ENCODE results near the gene CABLES1. TPM values are rescaled to one million over a fixed set of nuclear protein-coding genes. Genes with fewer than 3 reads are reported as not detected.
A peak's percentile ranks its signal among the peaks of the same experiment; 100 is the strongest.

CABLES1 gene
- total RNA-seq, 4 donors from 2014 or later = 28.1 to 43.8 (median 37.6) TPM

- DNase-seq = no peak
- H3K4me3 ChIP-seq (replicated peaks in 1 of 3) = no peak overlapping the region
- peaks cover 20 to 33% of the 10 kb centered on the region in 2 donors for H3K4me1 ChIP-seq
- no peaks in the 10 kb centered on the region for H3K27me3 ChIP-seq
- H3K27ac ChIP-seq = peak overlapping the region in 1 of 3 donors; percentile 23
- TF ChIP-seq POLR2A (IDR thresholded peaks at IDR 0.05) = no peak
- TF ChIP-seq CTCF (IDR thresholded peaks at IDR 0.05) = no peak
- H3K36me3 ChIP-seq = peaks cover 0 to 12% of the 10 kb centered on the region in 2 donors
- intact Hi-C loops (cut with DNase I) = no loop called here
- H3K9me3 ChIP-seq = no peaks in the 10 kb centered on the region
- WGBS, 2 donors = 73 to 78% methylated on average over 14 of the region's 14 CpGs
Observed at GRCh38 chr18:23194155-23194996, 59.1 kb downstream of the CABLES1 start.

GRCh38 chr18:23194997-23195957 is 60.0 kb downstream of the CABLES1 start:
- 90% methylated on average over 9 of the region's 9 CpGs for WGBS, 2 donors

GRCh38 chr18:23196119-23197007 is 61.1 kb downstream of the CABLES1 start:
- H3K4me1 ChIP-seq = peaks cover 8 to 34% of the 10 kb centered on the region in 2 donors
- H3K36me3 ChIP-seq = peaks cover 0 to 12% of the 10 kb centered on the region in 2 donors
- intact Hi-C loops (cut with DNase I) = no loop called here
- no peak overlapping the region for H3K4me3 ChIP-seq (replicated peaks in 1 of 3)
- H3K9me3 ChIP-seq = no peaks in the 10 kb centered on the region
- no peak for DNase-seq
- no peaks in the 10 kb centered on the region for H3K27me3 ChIP-seq
- H3K27ac ChIP-seq = no peak overlapping the region
- TF ChIP-seq POLR2A (IDR thresholded peaks at IDR 0.05) (no peak), CTCF (IDR thresholded peaks at IDR 0.05) (no peak)
- WGBS, 2 donors = 83 to 88% methylated on average over 20 to 22 of the region's 22 CpGs

More at GRCh38 chr18:23194997-23195957, 60.0 kb downstream of the CABLES1 start:
- Histone ChIP-seq H3K4me3 (replicated peaks in 1 of 3) (no peak overlapping the region), H3K27ac (no peak overlapping the region), H3K9me3 (no peaks in the 10 kb centered on the region), H3K27me3 (no peaks in the 10 kb centered on the region), H3K36me3 (peaks cover 0 to 12% of the 10 kb centered on the region in 2 donors), H3K4me1 (peaks cover 11 to 26% of the 10 kb centered on the region in 2 donors)
- TF ChIP-seq POLR2A (IDR thresholded peaks at IDR 0.05) (no peak), CTCF (IDR thresholded peaks at IDR 0.05) (no peak)
- no peak for DNase-seq
- intact Hi-C loops (cut with DNase I) = no loop called here

GRCh38 chr18:23198217-23198845 is 63.0 kb downstream of the CABLES1 start:
- Histone ChIP-seq H3K4me3 (replicated peaks in 1 of 3) (no peak overlapping the region), H3K9me3 (no peaks in the 10 kb centered on the region), H3K27ac (no peak overlapping the region), H3K4me1 (peaks cover 0 to 21% of the 10 kb centered on the region in 2 donors), H3K27me3 (no peaks in the 10 kb centered on the region), H3K36me3 (peaks cover 0 to 12% of the 10 kb centered on the region in 2 donors)
- intact Hi-C loops (cut with DNase I) = no loop called here
- 95% methylated on average over 5 of the region's 5 CpGs for WGBS, 2 donors
- no peak for DNase-seq
- TF ChIP-seq POLR2A (IDR thresholded peaks at IDR 0.05) = no peak
- TF ChIP-seq CTCF (IDR thresholded peaks at IDR 0.05) = no peak

All from thyroid gland (tissue), 4 donors.